Measurements from ENCODE around the gene KCNK17.

Gene KCNK17

GRCh38 chr6:39347206-39347605 lies 33.0 kb upstream of the KCNK17 start:
- no peaks in the 10 kb centered on the region for H3K9me3 ChIP-seq (replicated peaks; ENCODE audit: low read length)
- H3K4me3 ChIP-seq (ENCODE audit: low read length) = no peak overlapping the region
- H3K9ac ChIP-seq (ENCODE audit: low read depth, low read length) = no peak overlapping the region
- H3K4me2 ChIP-seq (ENCODE audit: low read length) = no peak overlapping the region
- no peaks in the 10 kb centered on the region for H3K36me3 ChIP-seq (ENCODE audit: insufficient read depth, low read length)
- H3K4me1 ChIP-seq (ENCODE audit: control insufficient read depth, insufficient read depth, low read length) = no peaks in the 10 kb centered on the region
- H3K27me3 ChIP-seq (ENCODE audit: control insufficient read depth, insufficient read depth, low read length) = peaks cover 5% of the 10 kb centered on the region

GRCh38 chr6:39344821-39345280 lies 30.6 kb upstream of the KCNK17 start:
- Histone ChIP-seq H3K9ac (ENCODE audit: low read depth, low read length) (no peak overlapping the region), H3K36me3 (ENCODE audit: insufficient read depth, low read length) (no peaks in the 10 kb centered on the region), H3K9me3 (replicated peaks; ENCODE audit: low read length) (no peaks in the 10 kb centered on the region), H3K4me2 (ENCODE audit: low read length) (no peak overlapping the region), H3K4me1 (ENCODE audit: control insufficient read depth, insufficient read depth, low read length) (no peaks in the 10 kb centered on the region), H3K4me3 (ENCODE audit: low read length) (no peak overlapping the region), H3K27me3 (ENCODE audit: control insufficient read depth, insufficient read depth, low read length) (peaks cover 5% of the 10 kb centered on the region)

GRCh38 chr6:39343396-39343870 lies 29.2 kb upstream of the KCNK17 start:
- no peaks in the 10 kb centered on the region for H3K36me3 ChIP-seq (ENCODE audit: insufficient read depth, low read length)
- H3K27me3 ChIP-seq (ENCODE audit: control insufficient read depth, insufficient read depth, low read length) = no peaks in the 10 kb centered on the region
- H3K4me3 ChIP-seq (ENCODE audit: low read length) = no peak overlapping the region
- no peak overlapping the region for H3K4me2 ChIP-seq (ENCODE audit: low read length)
- no peak overlapping the region for H3K9ac ChIP-seq (ENCODE audit: low read depth, low read length)
- H3K4me1 ChIP-seq (ENCODE audit: control insufficient read depth, insufficient read depth, low read length) = no peaks in the 10 kb centered on the region
- H3K9me3 ChIP-seq (replicated peaks; ENCODE audit: low read length) = no peaks in the 10 kb centered on the region

- Histone ChIP-seq H3K9me3 (replicated peaks; ENCODE audit: low read length) (no peaks in the 10 kb centered on the region), H3K36me3 (ENCODE audit: insufficient read depth, low read length) (no peaks in the 10 kb centered on the region), H3K4me2 (ENCODE audit: low read length) (no peak overlapping the region), H3K9ac (ENCODE audit: low read depth, low read length) (no peak overlapping the region), H3K4me3 (ENCODE audit: low read length) (no peak overlapping the region), H3K4me1 (ENCODE audit: control insufficient read depth, insufficient read depth, low read length) (no peaks in the 10 kb centered on the region), H3K27me3 (ENCODE audit: control insufficient read depth, insufficient read depth, low read length) (no peaks in the 10 kb centered on the region)
Measured at GRCh38 chr6:39342692-39343395, 28.6 kb upstream of the KCNK17 start.

- no peaks in the 10 kb centered on the region for H3K4me1 ChIP-seq (ENCODE audit: control insufficient read depth, insufficient read depth, low read length)
- no peak overlapping the region for H3K4me2 ChIP-seq (ENCODE audit: low read length)
Measured at GRCh38 chr6:39341937-39342336, 27.7 kb upstream of the KCNK17 start.

GRCh38 chr6:39341352-39341751 lies 27.1 kb upstream of the KCNK17 start:
- Histone ChIP-seq H3K4me1 (ENCODE audit: control insufficient read depth, insufficient read depth, low read length) (peaks cover under 1% of the 10 kb centered on the region), H3K9me3 (replicated peaks; ENCODE audit: low read length) (no peaks in the 10 kb centered on the region), H3K27me3 (ENCODE audit: control insufficient read depth, insufficient read depth, low read length) (no peaks in the 10 kb centered on the region), H3K4me3 (ENCODE audit: low read length) (no peak overlapping the region), H3K36me3 (ENCODE audit: insufficient read depth, low read length) (no peaks in the 10 kb centered on the region), H3K4me2 (ENCODE audit: low read length) (no peak overlapping the region), H3K9ac (ENCODE audit: low read depth, low read length) (no peak overlapping the region)

More at GRCh38 chr6:39341937-39342336, 27.7 kb upstream of the KCNK17 start:
- no peaks in the 10 kb centered on the region for H3K27me3 ChIP-seq (ENCODE audit: control insufficient read depth, insufficient read depth, low read length)
- H3K9ac ChIP-seq (ENCODE audit: low read depth, low read length) = no peak overlapping the region
- H3K36me3 ChIP-seq (ENCODE audit: insufficient read depth, low read length) = no peaks in the 10 kb centered on the region
- no peak overlapping the region for H3K4me3 ChIP-seq (ENCODE audit: low read length)
- no peaks in the 10 kb centered on the region for H3K9me3 ChIP-seq (replicated peaks; ENCODE audit: low read length)

DNA sequence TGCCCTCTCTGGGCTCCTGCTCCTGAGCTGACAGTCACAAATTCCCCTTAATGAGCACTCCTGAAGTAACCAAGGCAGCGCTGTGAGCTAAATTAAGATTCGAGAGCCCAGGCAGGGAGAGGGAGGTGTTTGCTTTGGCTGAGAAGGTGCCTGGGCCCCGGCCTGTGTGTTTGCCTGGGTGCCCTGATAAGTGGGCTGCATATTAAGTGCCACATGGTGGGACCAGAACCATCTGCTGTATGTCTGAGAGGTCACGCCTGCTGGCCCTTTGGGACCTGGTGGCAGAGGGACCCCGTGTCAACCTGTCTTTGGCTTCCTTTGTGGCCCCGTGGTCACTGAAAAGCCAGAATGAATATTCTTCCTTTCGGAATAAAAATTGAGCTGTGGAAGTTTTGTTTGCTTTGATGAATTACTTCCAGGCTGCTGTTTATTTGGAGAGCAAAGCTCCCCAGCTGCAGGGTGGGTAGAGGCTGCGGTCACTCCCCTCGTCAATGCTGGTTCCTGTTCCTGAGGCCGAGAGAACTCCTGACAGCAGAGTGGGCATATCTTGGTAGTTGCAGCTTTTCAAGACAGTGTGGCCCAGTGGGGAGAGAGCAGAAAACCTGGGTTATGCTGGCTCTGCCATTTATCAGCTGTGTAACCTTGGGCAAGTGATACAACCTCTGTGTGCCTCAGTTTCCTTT lies 25.8 kb upstream of the KCNK17 start:
- H3K9ac ChIP-seq (ENCODE audit: low read depth, low read length) = no peak overlapping the region
- no peaks in the 10 kb centered on the region for H3K27me3 ChIP-seq (ENCODE audit: control insufficient read depth, insufficient read depth, low read length)
- no peak overlapping the region for H3K4me3 ChIP-seq (ENCODE audit: low read length)
- H3K9me3 ChIP-seq (replicated peaks; ENCODE audit: low read length) = no peaks in the 10 kb centered on the region
- peaks cover 10% of the 10 kb centered on the region for H3K4me1 ChIP-seq (ENCODE audit: control insufficient read depth, insufficient read depth, low read length)
- no peaks in the 10 kb centered on the region for H3K36me3 ChIP-seq (ENCODE audit: insufficient read depth, low read length)
- no peak overlapping the region for H3K4me2 ChIP-seq (ENCODE audit: low read length)

- Histone ChIP-seq H3K4me3 (ENCODE audit: low read length) (no peak overlapping the region), H3K27me3 (ENCODE audit: control insufficient read depth, insufficient read depth, low read length) (no peaks in the 10 kb centered on the region), H3K9me3 (replicated peaks; ENCODE audit: low read length) (no peaks in the 10 kb centered on the region), H3K36me3 (ENCODE audit: insufficient read depth, low read length) (no peaks in the 10 kb centered on the region), H3K9ac (ENCODE audit: low read depth, low read length) (no peak overlapping the region), H3K4me2 (ENCODE audit: low read length) (no peak overlapping the region), H3K4me1 (ENCODE audit: control insufficient read depth, insufficient read depth, low read length) (peaks cover 10% of the 10 kb centered on the region)
Measured at GRCh38 chr6:39339096-39339867, 25.1 kb upstream of the KCNK17 start.

GRCh38 chr6:39338397-39338796 lies 24.2 kb upstream of the KCNK17 start:
- Histone ChIP-seq H3K4me3 (ENCODE audit: low read length) (no peak overlapping the region), H3K9me3 (replicated peaks; ENCODE audit: low read length) (no peaks in the 10 kb centered on the region), H3K4me1 (ENCODE audit: control insufficient read depth, insufficient read depth, low read length) (peaks cover 10% of the 10 kb centered on the region), H3K4me2 (ENCODE audit: low read length) (no peak overlapping the region), H3K36me3 (ENCODE audit: insufficient read depth, low read length) (no peaks in the 10 kb centered on the region), H3K9ac (ENCODE audit: low read depth, low read length) (no peak overlapping the region), H3K27me3 (ENCODE audit: control insufficient read depth, insufficient read depth, low read length) (no peaks in the 10 kb centered on the region)

GRCh38 chr6:39335780-39336545 lies 21.7 kb upstream of the KCNK17 start:
- H3K9ac ChIP-seq (ENCODE audit: low read depth, low read length) = no peak overlapping the region
- no peak overlapping the region for H3K4me2 ChIP-seq (ENCODE audit: low read length)
- no peaks in the 10 kb centered on the region for H3K36me3 ChIP-seq (ENCODE audit: insufficient read depth, low read length)
- H3K9me3 ChIP-seq (replicated peaks; ENCODE audit: low read length) = no peaks in the 10 kb centered on the region
- no peak overlapping the region for H3K4me3 ChIP-seq (ENCODE audit: low read length)
- peaks cover 10% of the 10 kb centered on the region for H3K4me1 ChIP-seq (ENCODE audit: control insufficient read depth, insufficient read depth, low read length)
- H3K27me3 ChIP-seq (ENCODE audit: control insufficient read depth, insufficient read depth, low read length) = no peaks in the 10 kb centered on the region
